ENCODE measurements around the gene CPT1B. TPM values are rescaled to one million over a fixed set of nuclear protein-coding genes. Genes with fewer than 3 reads are reported as not detected.

Gene CPT1B
- polyA plus RNA-seq, 3 donors, result 12.7 to 19.9 (median 18.2) TPM

GRCh38 chr22:50600538-50600937, 22.3 kb upstream of the CPT1B start, which contains the start of gene MAPK8IP2:
TSS of gene MAPK8IP2 (plus strand) at chr22:50600793. CDS start at chr22:50600819, 26 bp downstream.
- DNase-seq (ENCODE audit: extremely low read depth in 1 of 11, low read depth in 9 of 11, low spot score in 4 of 11), result no peak

- peak in 6 of 11 donors; percentile 35 to 64 (median 49) for DNase-seq (ENCODE audit: extremely low read depth in 1 of 11, low read depth in 9 of 11, low spot score in 4 of 11)
These were observed 21.7 kb upstream of the CPT1B start for GRCh38 chr22:50599816-50600455.

- DNase-seq (ENCODE audit: extremely low read depth in 1 of 11, low read depth in 9 of 11, low spot score in 4 of 11), result no peak
These were observed 18.9 kb upstream of the CPT1B start for GRCh38 chr22:50597097-50597496.

GRCh38 chr22:50595189-50595588, 17.0 kb upstream of the CPT1B start:
- DNase-seq (ENCODE audit: extremely low read depth in 1 of 11, low read depth in 9 of 11, low spot score in 4 of 11), result no peak

- no peak for DNase-seq (ENCODE audit: extremely low read depth in 1 of 11, low read depth in 9 of 11, low spot score in 4 of 11)
These were observed 9.2 kb upstream of the CPT1B start for GRCh38 chr22:50587407-50587806.

GRCh38 chr22:50586416-50586815, 8.2 kb upstream of the CPT1B start:
- DNase-seq (ENCODE audit: extremely low read depth in 1 of 11, low read depth in 9 of 11, low spot score in 4 of 11), result no peak

GRCh38 chr22:50585781-50586180, 7.6 kb upstream of the CPT1B start:
- no peak for DNase-seq (ENCODE audit: extremely low read depth in 1 of 11, low read depth in 9 of 11, low spot score in 4 of 11)

GRCh38 chr22:50585238-50585637, 7.0 kb upstream of the CPT1B start:
- no peak for DNase-seq (ENCODE audit: extremely low read depth in 1 of 11, low read depth in 9 of 11, low spot score in 4 of 11)

- no peak for DNase-seq (ENCODE audit: extremely low read depth in 1 of 11, low read depth in 9 of 11, low spot score in 4 of 11)
These were observed 6.2 kb upstream of the CPT1B start for GRCh38 chr22:50584106-50585096.

- DNase-seq (ENCODE audit: extremely low read depth in 1 of 11, low read depth in 9 of 11, low spot score in 4 of 11), result no peak
These were observed 5.2 kb upstream of the CPT1B start for GRCh38 chr22:50583294-50583861.

- DNase-seq (ENCODE audit: extremely low read depth in 1 of 11, low read depth in 9 of 11, low spot score in 4 of 11), result peak; percentile 90 to 98 (median 96)
These were observed 4.5 kb upstream of the CPT1B start, which contains the start of gene CHKB for GRCh38 chr22:50582493-50583293. TSS of gene CHKB (minus strand) at chr22:50582849. CDS start at chr22:50582781, 68 bp downstream.

GRCh38 chr22:50581950-50582492, 3.8 kb upstream of the CPT1B start:
- peak in 1 of 11 donors; percentile 11 for DNase-seq (ENCODE audit: extremely low read depth in 1 of 11, low read depth in 9 of 11, low spot score in 4 of 11)

- DNase-seq (ENCODE audit: extremely low read depth in 1 of 11, low read depth in 9 of 11, low spot score in 4 of 11), result no peak
These were observed 3.1 kb upstream of the CPT1B start for GRCh38 chr22:50581031-50581949.

- DNase-seq (ENCODE audit: extremely low read depth in 1 of 11, low read depth in 9 of 11, low spot score in 4 of 11), result no peak
These were observed 1.5 kb upstream of the CPT1B start for GRCh38 chr22:50579752-50580151.

GRCh38 chr22:50578776-50579310, 616 bp upstream of the CPT1B start:
- DNase-seq (ENCODE audit: extremely low read depth in 1 of 11, low read depth in 9 of 11, low spot score in 4 of 11), result no peak

- DNase-seq (ENCODE audit: extremely low read depth in 1 of 11, low read depth in 9 of 11, low spot score in 4 of 11), result no peak
These were observed 585 bp downstream of the CPT1B start for GRCh38 chr22:50577697-50577986.

Data from renal cortex interstitium (tissue), 11 donors.